GM19043 (cell line): Measurements from ENCODE around the gene LIPG.
A peak's percentile ranks its signal among the peaks of the same experiment; 100 is the strongest.
"Not testable (repeated sequence)": the region's sequence is repeated elsewhere in the genome, so short reads cannot be mapped to it uniquely, and the experiment has no call there.

Source experiments
- ATAC-seq: cut with Tn5 transposase; IDR thresholded peaks from one replicate; pipeline ENCODE4 v1.9.1; 2021; ENCODE audit warnings: low read depth; ENCODE audit not compliant: unreplicated experiment

Gene LIPG

GRCh38 chr18:49561289-49562193 lies at the start of gene LIPG:
Gene LIPG (plus strand): TSS chr18:49562057. CDS start chr18:49562309, 252 bp downstream.
- peak; percentile 73 for ATAC-seq

- not testable (repeated sequence) for ATAC-seq
Observed at GRCh38 chr18:49512876-49513275, 49.0 kb upstream of the LIPG start.

- ATAC-seq: no peak
Observed at GRCh38 chr18:49514577-49514976, 47.3 kb upstream of the LIPG start.

- not testable (repeated sequence) for ATAC-seq
Observed at GRCh38 chr18:49515003-49515402, 46.9 kb upstream of the LIPG start.

- no peak for ATAC-seq
Observed at GRCh38 chr18:49515516-49515915, 46.3 kb upstream of the LIPG start.

- ATAC-seq: no peak
Observed at GRCh38 chr18:49517483-49517882, 44.4 kb upstream of the LIPG start.

- no peak for ATAC-seq
Observed at GRCh38 chr18:49519101-49519971, 42.5 kb upstream of the LIPG start.

GRCh38 chr18:49520661-49521145 lies 41.2 kb upstream of the LIPG start:
- no peak for ATAC-seq

GRCh38 chr18:49521216-49521835 lies 40.5 kb upstream of the LIPG start:
- no peak for ATAC-seq

GRCh38 chr18:49523580-49524093 lies 38.2 kb upstream of the LIPG start:
- ATAC-seq: not testable (repeated sequence)

- ATAC-seq: no peak
Observed at GRCh38 chr18:49524349-49524748, 37.5 kb upstream of the LIPG start.

GRCh38 chr18:49524951-49525350 lies 36.9 kb upstream of the LIPG start:
- no peak for ATAC-seq

- no peak for ATAC-seq
Observed at GRCh38 chr18:49525981-49526380, 35.9 kb upstream of the LIPG start.

GRCh38 chr18:49527631-49528327 lies 34.1 kb upstream of the LIPG start:
- no peak for ATAC-seq

- ATAC-seq: no peak
Observed at GRCh38 chr18:49529596-49529995, 32.3 kb upstream of the LIPG start.

- no peak for ATAC-seq
Observed at GRCh38 chr18:49531678-49532153, 30.1 kb upstream of the LIPG start.

GRCh38 chr18:49534846-49535601 lies 26.8 kb upstream of the LIPG start:
- ATAC-seq: no peak

- no peak for ATAC-seq
Observed at GRCh38 chr18:49537232-49537896, 24.5 kb upstream of the LIPG start.

GRCh38 chr18:49544362-49544761 lies 17.5 kb upstream of the LIPG start:
- ATAC-seq: no peak
